Activated CD4-positive, alpha-beta T cell treated with anti-CD3 and anti-CD28 coated beads for 4 hours (primary cell): ENCODE data around the gene PAFAH1B1.
"Not testable (repeated sequence)": the region's sequence is repeated elsewhere in the genome, so short reads cannot be mapped to it uniquely, and the experiment has no call there.

Experiments
- DNase-seq, 2 donors: peaks; one replicate each; pipeline ENCODE4 v3.0.0-alpha.2; 2020

The PAFAH1B1 gene

GRCh38 chr17:2594722-2595599, 1.5 kb downstream of the PAFAH1B1 start:
- DNase-seq, result no peak

- no peak for DNase-seq
Observed at GRCh38 chr17:2595716-2596115, 2.3 kb downstream of the PAFAH1B1 start.

- no peak for DNase-seq
Observed at GRCh38 chr17:2598166-2598565, 4.7 kb downstream of the PAFAH1B1 start.

- DNase-seq, result no peak
Observed at GRCh38 chr17:2602597-2603017, 9.2 kb downstream of the PAFAH1B1 start.

- DNase-seq, result no peak
Observed at GRCh38 chr17:2608350-2608913, 15.0 kb downstream of the PAFAH1B1 start.

GRCh38 chr17:2609091-2609490, 15.6 kb downstream of the PAFAH1B1 start:
- no peak for DNase-seq

GRCh38 chr17:2610195-2611175, 17.0 kb downstream of the PAFAH1B1 start:
- no peak for DNase-seq

- no peak for DNase-seq
Observed at GRCh38 chr17:2611627-2612026, 18.2 kb downstream of the PAFAH1B1 start.

- DNase-seq, result no peak
Observed at GRCh38 chr17:2612630-2613029, 19.2 kb downstream of the PAFAH1B1 start.

- DNase-seq, result no peak
Observed at GRCh38 chr17:2613089-2613808, 19.8 kb downstream of the PAFAH1B1 start.

GRCh38 chr17:2615882-2616281, 22.4 kb downstream of the PAFAH1B1 start:
- no peak for DNase-seq

- DNase-seq, result no peak
Observed at GRCh38 chr17:2621241-2621640, 27.8 kb downstream of the PAFAH1B1 start.

- DNase-seq, result not testable (repeated sequence)
Observed at GRCh38 chr17:2621951-2622405, 28.5 kb downstream of the PAFAH1B1 start.

- DNase-seq, result not testable (repeated sequence)
Observed at GRCh38 chr17:2622721-2623301, 29.4 kb downstream of the PAFAH1B1 start.

- no peak for DNase-seq
Observed at GRCh38 chr17:2624292-2624731, 30.9 kb downstream of the PAFAH1B1 start.

- not testable (repeated sequence) for DNase-seq
Observed at GRCh38 chr17:2626626-2627219, 33.3 kb downstream of the PAFAH1B1 start.

- not testable (repeated sequence) for DNase-seq
Observed at GRCh38 chr17:2628922-2629321, 35.5 kb downstream of the PAFAH1B1 start.

GRCh38 chr17:2631211-2631610, 37.8 kb downstream of the PAFAH1B1 start:
- DNase-seq, result no peak

- no peak for DNase-seq
Observed at GRCh38 chr17:2634361-2634960, 41.0 kb downstream of the PAFAH1B1 start.

- no peak for DNase-seq
Observed at GRCh38 chr17:2635241-2635640, 41.8 kb downstream of the PAFAH1B1 start.

GRCh38 chr17:2635675-2636074, 42.2 kb downstream of the PAFAH1B1 start:
- no peak for DNase-seq
